GM19372 (cell line): ENCODE results near the gene TTC5.
"Not testable (repeated sequence)": the region's sequence is repeated elsewhere in the genome, so short reads cannot be mapped to it uniquely, and the experiment has no call there.

Experiments used
- ATAC-seq: cut with Tn5 transposase; IDR thresholded peaks from one replicate; pipeline ENCODE4 v1.9.1; 2021; ENCODE audit warnings: mild to moderate bottlenecking, low read depth, moderate library complexity; ENCODE audit not compliant: unreplicated experiment

TTC5 gene

GRCh38 chr14:20306079-20306423 is 300 bp upstream of the TTC5 start:
- no peak for ATAC-seq

- no peak for ATAC-seq
These were observed 3.6 kb downstream of the TTC5 start for GRCh38 chr14:20302042-20302755.

- peak; percentile 83 for ATAC-seq
These were observed 10.7 kb downstream of the TTC5 start for GRCh38 chr14:20295067-20295466.

GRCh38 chr14:20294636-20295035 is 11.1 kb downstream of the TTC5 start:
- no peak for ATAC-seq

GRCh38 chr14:20281998-20282397 is 23.8 kb downstream of the TTC5 start:
- ATAC-seq, result not testable (repeated sequence)

GRCh38 chr14:20280265-20280664 is 25.5 kb downstream of the TTC5 start:
- ATAC-seq, result not testable (repeated sequence)

GRCh38 chr14:20278414-20278813 is 27.3 kb downstream of the TTC5 start:
- ATAC-seq, result no peak

GRCh38 chr14:20277409-20277808 is 28.3 kb downstream of the TTC5 start:
- no peak for ATAC-seq

GRCh38 chr14:20274062-20274461 is 31.7 kb downstream of the TTC5 start:
- no peak for ATAC-seq

GRCh38 chr14:20264361-20264760 is 41.4 kb downstream of the TTC5 start:
- ATAC-seq, result not testable (repeated sequence)

GRCh38 chr14:20262642-20263128 is 43.1 kb downstream of the TTC5 start:
- ATAC-seq, result no peak

GRCh38 chr14:20247646-20248246 is 58.0 kb downstream of the TTC5 start:
- no peak for ATAC-seq
